Esophagus muscularis mucosa (tissue), 4 donors: ENCODE data around the gene MAPKAPK5. TPM values are rescaled to one million over a fixed set of nuclear protein-coding genes. Genes with fewer than 3 reads are reported as not detected.

Source experiments
- DNase-seq: peaks from one replicate; pipeline ENCODE4 v3.0.0-alpha.2; 2017; ENCODE audit errors: extremely low spot score
- H3K27ac ChIP-seq, 4 donors: fragments of 200-600 bp; sonication (generic); replicated peaks in 1 of 4; 1 replicate in 3 of 4; 2 replicates in 1 of 4; pipeline ENCODE4 v1.5.1; 2016 to 2019; ENCODE audit warnings: mild to moderate bottlenecking in 1 of 4
- H3K27me3 ChIP-seq, 4 donors: fragments of 200-600 bp; sonication (generic); one replicate each; pipeline versions ENCODE4 v1.5.1 to v1.6.0; 2016 to 2019
- H3K36me3 ChIP-seq, 4 donors: fragments of 200-600 bp; sonication (generic); one replicate each; pipeline ENCODE4 v1.5.1; 2016 to 2019
- H3K4me1 ChIP-seq, 4 donors: fragments of 200-600 bp; sonication (generic); one replicate each; pipeline ENCODE4 v1.5.1; 2016 to 2019
- H3K4me3 ChIP-seq, 4 donors: fragments of 200-600 bp; sonication (generic); 1 replicate in 2 of 4; 2 replicates in 2 of 4; pipeline ENCODE4 v1.5.1; 2016 to 2019; ENCODE audit warnings: mild to moderate bottlenecking in 4 of 4, moderate library complexity in 1 of 4
- H3K9me3 ChIP-seq, 4 donors: fragments of 200-600 bp; sonication (generic); 1 replicate in 3 of 4; 2 replicates in 1 of 4; pipeline ENCODE4 v1.5.1; 2016 to 2019
- EP300 ChIP-seq: sonication (generic); formaldehyde crosslinking; IDR thresholded peaks from one replicate; pipeline ENCODE4 v1.6.1; 2017; ENCODE audit warnings: antibody characterized with exemption
- POLR2A ChIP-seq: fragments of 450-650 bp; IDR thresholded peaks from one replicate; pipeline ENCODE4 v1.6.1; 2017; ENCODE audit warnings: antibody characterized with exemption, moderate library complexity, mild to moderate bottlenecking, low read depth
- POLR2AphosphoS5 ChIP-seq, 2 donors: sonication (generic); formaldehyde crosslinking; IDR thresholded peaks; one replicate each; pipeline ENCODE4 v1.6.1; 2017; ENCODE audit warnings: antibody characterized with exemption in 2 of 2
- WGBS: methylation state at CpG from one replicate; pipeline ENCODE4 v1.1.5; 2018; 5-methylcytosine and 5-hydroxymethylcytosine counted together
- intact Hi-C: fragments of 100-400 bp; cut with DNase I; formaldehyde crosslinking; loops from one replicate; pipeline ENCODE4 v1.15.1; 2023
- total RNA-seq, 4 donors: library from RNA; depleted of rRNA; stranded (reverse); fragments of >200 nt; gene quantifications; one replicate each; pipeline versions ENCODE4 v1.1.0 to v1.2.1, GENCODE V29; 2016
- TF ChIP-seq, protein P1 (sequence below), 3 experiments: fragments of 200-600 bp in 2 of 3; fragments of 450-650 bp in 1 of 3; sonication (generic) in 2 of 3; IDR thresholded peaks; one replicate each; pipeline ENCODE4 v1.5.1; 2017 to 2019; ENCODE audit warnings: antibody characterized with exemption in 3 of 3, mild to moderate bottlenecking in 2 of 3, moderate library complexity in 1 of 3

Gene MAPKAPK5
- total RNA-seq, 4 donors from 2014 or later, result 30.3 to 43.7 (median 34.1) TPM

DNA sequence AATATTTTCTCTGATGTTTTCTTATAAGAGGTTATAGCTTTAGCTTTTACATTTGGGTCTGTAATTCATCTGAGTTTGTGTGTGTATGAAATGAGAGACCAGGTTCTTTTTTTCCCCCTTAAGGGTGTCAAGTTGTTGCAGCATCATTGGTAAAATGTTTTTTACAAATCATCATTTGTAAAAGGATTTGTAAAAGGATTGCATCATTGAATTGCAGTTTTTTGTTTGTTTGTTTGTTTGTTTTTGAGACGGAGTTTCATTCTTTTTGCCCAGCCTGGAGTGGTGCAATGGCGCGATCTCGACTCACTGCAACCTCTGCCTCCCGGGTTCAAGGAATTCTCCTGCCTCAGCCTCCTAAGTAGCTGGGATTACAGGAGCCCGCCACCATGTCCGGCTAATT is 31.1 kb downstream of the MAPKAPK5 start:
- H3K4me1 ChIP-seq, result no peaks in the 10 kb centered on the region
- H3K27me3 ChIP-seq, result no peaks in the 10 kb centered on the region
- WGBS, result 99% methylated on average over 7 of the region's 7 CpGs
- H3K27ac ChIP-seq, result no peak overlapping the region
- no peak for TF ChIP-seq EP300
- no peak for TF ChIP-seq POLR2A
- no peak for TF ChIP-seq POLR2AphosphoS5 (IDR thresholded peaks at IDR 0.05)
- TF ChIP-seq, protein P1, sequence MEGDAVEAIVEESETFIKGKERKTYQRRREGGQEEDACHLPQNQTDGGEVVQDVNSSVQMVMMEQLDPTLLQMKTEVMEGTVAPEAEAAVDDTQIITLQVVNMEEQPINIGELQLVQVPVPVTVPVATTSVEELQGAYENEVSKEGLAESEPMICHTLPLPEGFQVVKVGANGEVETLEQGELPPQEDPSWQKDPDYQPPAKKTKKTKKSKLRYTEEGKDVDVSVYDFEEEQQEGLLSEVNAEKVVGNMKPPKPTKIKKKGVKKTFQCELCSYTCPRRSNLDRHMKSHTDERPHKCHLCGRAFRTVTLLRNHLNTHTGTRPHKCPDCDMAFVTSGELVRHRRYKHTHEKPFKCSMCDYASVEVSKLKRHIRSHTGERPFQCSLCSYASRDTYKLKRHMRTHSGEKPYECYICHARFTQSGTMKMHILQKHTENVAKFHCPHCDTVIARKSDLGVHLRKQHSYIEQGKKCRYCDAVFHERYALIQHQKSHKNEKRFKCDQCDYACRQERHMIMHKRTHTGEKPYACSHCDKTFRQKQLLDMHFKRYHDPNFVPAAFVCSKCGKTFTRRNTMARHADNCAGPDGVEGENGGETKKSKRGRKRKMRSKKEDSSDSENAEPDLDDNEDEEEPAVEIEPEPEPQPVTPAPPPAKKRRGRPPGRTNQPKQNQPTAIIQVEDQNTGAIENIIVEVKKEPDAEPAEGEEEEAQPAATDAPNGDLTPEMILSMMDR (IDR thresholded peaks at IDR 0.05), result no peak
- intact Hi-C loops, result no loop called here
- H3K36me3 ChIP-seq, result peaks cover 47 to 90% (median 66%) of the 10 kb centered on the region in 4 donors
- no peak for DNase-seq
- H3K4me3 ChIP-seq, result no peak overlapping the region
- no peaks in the 10 kb centered on the region for H3K9me3 ChIP-seq

DNA sequence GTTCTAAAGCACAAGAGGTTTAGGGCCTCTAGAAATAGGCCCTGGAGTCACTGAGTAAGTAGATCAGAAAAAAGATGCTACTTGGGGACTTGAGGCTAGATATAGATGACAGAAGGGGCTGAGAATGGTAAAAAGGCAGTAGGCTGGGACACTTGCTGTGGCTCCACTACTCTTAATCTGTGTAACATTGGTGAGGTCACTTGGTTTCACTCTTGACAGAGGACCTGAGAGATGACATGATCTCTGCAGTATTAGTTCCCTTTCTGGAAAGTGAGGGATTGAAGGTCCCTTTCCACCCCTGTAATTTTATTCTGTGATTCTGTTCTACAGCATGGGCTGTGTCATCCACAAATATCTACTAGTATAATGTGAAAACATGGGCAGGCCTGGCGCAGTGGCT is 39.7 kb downstream of the MAPKAPK5 start:
- Histone ChIP-seq H3K36me3 (peaks cover 56 to 95% (median 84%) of the 10 kb centered on the region in 4 donors), H3K27me3 (no peaks in the 10 kb centered on the region), H3K27ac (no peak overlapping the region), H3K4me3 (no peak overlapping the region), H3K4me1 (no peaks in the 10 kb centered on the region), H3K9me3 (no peaks in the 10 kb centered on the region)
- WGBS, result 100% methylated on average over 1 of the region's 1 CpG
- intact Hi-C loops, result no loop called here
- TF ChIP-seq POLR2A, result no peak
- no peak for TF ChIP-seq POLR2AphosphoS5 (IDR thresholded peaks at IDR 0.05)
- TF ChIP-seq, protein P1 (IDR thresholded peaks at IDR 0.05), result no peak
- TF ChIP-seq EP300, result no peak
- DNase-seq, result no peak

DNA sequence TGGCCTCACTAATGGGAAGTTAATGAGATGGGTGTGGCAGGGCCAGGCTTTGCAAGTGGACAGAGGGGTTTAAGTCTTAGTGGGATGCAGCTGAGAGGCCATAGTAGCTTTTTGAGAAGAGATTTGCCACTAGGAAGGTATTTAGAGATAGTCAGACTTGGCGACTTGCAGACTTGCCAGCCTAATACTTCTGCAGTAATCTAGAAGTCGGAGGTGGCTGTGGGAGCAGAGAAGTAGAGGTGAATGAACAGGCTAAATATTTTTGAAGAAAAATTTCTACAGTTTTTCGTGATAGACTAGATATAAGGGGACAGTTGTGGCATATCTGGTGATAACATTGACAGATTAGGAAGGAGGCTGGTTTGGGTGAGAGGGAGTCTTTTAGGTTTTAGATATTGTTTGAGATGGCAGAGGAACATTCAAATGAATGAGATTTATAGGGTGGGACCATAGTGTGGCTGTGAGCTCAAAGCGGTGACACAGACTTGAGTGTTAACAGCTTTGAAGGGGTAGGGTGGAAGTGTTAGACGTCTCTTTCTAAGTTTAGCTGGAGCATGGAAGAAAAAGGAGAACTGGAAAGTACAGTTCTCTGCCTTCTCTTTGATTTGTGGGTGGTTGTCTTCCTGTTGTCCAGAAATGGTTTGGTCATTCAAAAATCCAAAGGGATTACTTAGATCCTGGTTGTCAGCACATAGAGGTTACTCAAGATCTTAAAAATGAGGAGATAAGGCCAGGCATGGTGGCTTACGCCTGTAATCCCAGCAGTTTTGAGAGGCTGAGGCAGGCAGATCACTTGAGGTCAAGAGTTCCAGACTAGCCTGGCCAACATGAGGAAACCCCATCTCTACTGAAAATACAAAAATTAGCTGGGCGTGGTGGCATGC is 44.9 kb downstream of the MAPKAPK5 start:
- H3K36me3 ChIP-seq, result peaks cover 77 to 100% (median 95%) of the 10 kb centered on the region in 4 donors
- DNase-seq, result no peak
- no peak overlapping the region for H3K4me3 ChIP-seq
- no peak for TF ChIP-seq EP300
- TF ChIP-seq POLR2AphosphoS5 (IDR thresholded peaks at IDR 0.05), result no peak
- TF ChIP-seq, protein P1 (IDR thresholded peaks at IDR 0.05), result no peak
- intact Hi-C loops, result no loop called here
- H3K27ac ChIP-seq, result no peak overlapping the region
- no peaks in the 10 kb centered on the region for H3K9me3 ChIP-seq
- whole genome bisulfite sequencing, result 94% methylated on average over 7 of the region's 7 CpGs
- no peaks in the 10 kb centered on the region for H3K4me1 ChIP-seq
- H3K27me3 ChIP-seq, result no peaks in the 10 kb centered on the region

DNA sequence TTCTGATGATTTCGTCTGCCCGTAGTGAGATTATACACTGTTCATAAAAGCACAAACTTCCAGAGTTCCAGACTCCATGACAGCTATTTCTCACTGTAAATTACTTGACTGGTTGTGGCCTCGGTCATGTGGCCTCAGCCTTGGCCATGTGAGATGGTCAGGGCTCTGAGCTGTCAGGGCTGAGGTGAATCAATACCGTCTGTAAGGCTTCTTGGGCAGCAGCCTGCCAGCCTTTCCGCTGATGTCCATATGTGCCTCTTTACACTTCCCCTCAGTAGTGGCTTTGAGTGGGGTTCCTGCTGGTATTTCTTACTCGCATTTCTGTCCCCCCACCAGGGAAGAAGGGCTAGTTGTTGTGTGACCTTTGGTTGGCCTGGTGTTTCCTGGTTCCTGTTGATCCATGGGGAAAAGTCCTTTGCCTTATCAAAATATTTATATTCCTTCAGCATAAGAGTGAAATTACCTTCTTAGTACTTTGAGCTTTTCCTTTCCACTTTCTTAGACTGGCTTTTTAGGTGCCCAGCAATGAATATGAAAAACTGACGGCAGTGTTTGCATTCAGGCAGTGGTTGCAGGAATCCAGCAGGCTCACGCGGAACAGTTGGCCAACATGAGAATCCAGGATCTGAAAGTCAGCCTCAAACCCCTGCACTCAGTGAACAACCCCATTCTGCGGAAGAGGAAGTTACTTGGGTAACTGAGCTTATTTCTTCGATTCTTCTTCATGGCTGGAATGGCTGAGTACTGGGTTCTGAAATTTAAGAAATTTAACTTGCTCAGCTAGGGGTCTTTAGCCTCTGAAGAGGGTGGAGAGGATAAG is 46.1 kb downstream of the MAPKAPK5 start:
- H3K27me3 ChIP-seq, result no peaks in the 10 kb centered on the region
- DNase-seq, result no peak
- no peak overlapping the region for H3K4me3 ChIP-seq
- intact Hi-C loops, result no loop called here
- H3K4me1 ChIP-seq, result no peaks in the 10 kb centered on the region
- TF ChIP-seq POLR2A (no peak), POLR2AphosphoS5 (IDR thresholded peaks at IDR 0.05) (no peak), EP300 (no peak)
- TF ChIP-seq, protein P1 (IDR thresholded peaks at IDR 0.05), result no peak
- peaks cover 67 to 100% (median 91%) of the 10 kb centered on the region in 4 donors for H3K36me3 ChIP-seq
- WGBS, result 83% methylated on average over 11 of the region's 11 CpGs
- H3K27ac ChIP-seq, result no peak overlapping the region
- no peaks in the 10 kb centered on the region for H3K9me3 ChIP-seq
